Fibroblast of lung (primary cell): ENCODE data around the gene FNDC3B. TPM values are rescaled to one million over a fixed set of nuclear protein-coding genes. Genes with fewer than 3 reads are reported as not detected.
"Not testable (repeated sequence)": the region's sequence is repeated elsewhere in the genome, so short reads cannot be mapped to it uniquely, and the experiment has no call there.

Experiments used
- DNase-seq, 2 donors: peaks; one replicate each; pipeline versions ENCODE4 v3.0.0 to v3.0.0-alpha.2; 2010; ENCODE audit warnings: low read depth in 2 of 2
- H2AFZ ChIP-seq: 2 replicates; pipeline ENCODE4 v1.5.1; 2012; ENCODE audit warnings: low read length, control low read depth, inconsistent platforms
- H3K27ac ChIP-seq: 2 replicates; pipeline ENCODE4 v1.5.1; 2011; ENCODE audit warnings: low read length, control low read depth; ENCODE audit not compliant: insufficient read depth
- H3K27me3 ChIP-seq: 2 replicates; pipeline ENCODE4 v1.5.1; 2011; ENCODE audit warnings: mild to moderate bottlenecking, low read length; ENCODE audit not compliant: control insufficient read depth, insufficient read depth
- H3K36me3 ChIP-seq: 2 replicates; pipeline ENCODE4 v1.5.1; 2011; ENCODE audit warnings: low read length; ENCODE audit not compliant: control insufficient read depth, insufficient read depth
- H3K4me1 ChIP-seq: 2 replicates; pipeline ENCODE4 v1.5.1; 2011; ENCODE audit warnings: low read length; ENCODE audit not compliant: control insufficient read depth, insufficient read depth; ENCODE audit errors: extremely low read depth
- H3K4me2 ChIP-seq: 2 replicates; pipeline ENCODE4 v1.5.1; 2011; ENCODE audit warnings: low read length, control low read depth; ENCODE audit not compliant: insufficient read depth; ENCODE audit errors: extremely low read depth
- H3K4me3 ChIP-seq, 4 experiments: fragments of 200-600 bp in 1 of 4; sonication (generic) in 1 of 4; replicated peaks in 1 of 4; 2 replicates each; pipeline ENCODE4 v1.5.1; 2011 to 2016; ENCODE audit warnings: low read length in 4 of 4, low read depth in 3 of 4, mild to moderate bottlenecking in 3 of 4, control low read depth in 2 of 4, inconsistent platforms in 1 of 4, mixed read lengths in 1 of 4; ENCODE audit not compliant: insufficient read depth in 1 of 4; ENCODE audit errors: control extremely low read depth in 1 of 4
- H3K79me2 ChIP-seq: 2 replicates; pipeline ENCODE4 v1.5.1; 2012; ENCODE audit warnings: mild to moderate bottlenecking, low read length, inconsistent platforms; ENCODE audit not compliant: control insufficient read depth, insufficient read depth
- H3K9ac ChIP-seq: 2 replicates; pipeline ENCODE4 v1.5.1; 2011; ENCODE audit warnings: mild to moderate bottlenecking, low read length, control low read depth; ENCODE audit not compliant: insufficient read depth
- H3K9me3 ChIP-seq: 2 replicates; pipeline ENCODE4 v1.5.1; 2012; ENCODE audit warnings: low read depth, low read length; ENCODE audit not compliant: control insufficient read depth, insufficient read depth
- H4K20me1 ChIP-seq: 2 replicates; pipeline ENCODE4 v1.5.1; 2011; ENCODE audit warnings: low read length; ENCODE audit not compliant: control insufficient read depth, insufficient read depth; ENCODE audit errors: extremely low read depth
- CTCF ChIP-seq, 2 donors: IDR thresholded peaks in 1 of 2; conservative IDR thresholded peaks in 1 of 2; 1 replicate in 1 of 2; 2 replicates in 1 of 2; pipeline ENCODE4 v1.5.1; 2011 to 2012; ENCODE audit warnings: low read length in 2 of 2, control low read depth in 1 of 2, inconsistent platforms in 1 of 2, low read depth in 1 of 2, mild to moderate bottlenecking in 1 of 2
- EZH2 ChIP-seq: IDR thresholded peaks from 2 replicates; pipeline ENCODE4 v1.5.1; 2012; ENCODE audit warnings: low read length, control low read depth, mild to moderate bottlenecking; ENCODE audit errors: missing control alignments
- polyA plus RNA-seq, 2 donors: library from polyadenylated mRNA; depleted of rRNA in 1 of 2; stranded (reverse) in 1 of 2; unstranded in 1 of 2; fragments of >200 nt; gene quantifications; 2 replicates each; pipeline ENCODE4 v1.2.1, GENCODE V29; 2011 to 2012; ENCODE audit warnings: missing spikeins in 1 of 2
- total RNA-seq: library from RNA; depleted of rRNA; stranded (reverse); fragments of >200 nt; gene quantifications from 2 replicates; pipeline ENCODE4 v1.2.1, GENCODE V29; 2014

The FNDC3B gene
- total and polyA plus RNA-seq, 2 donors (not counting 1 experiment from before 2014, with no cell fraction given): 26.1 to 76.8 TPM

- Histone ChIP-seq H3K27me3 (no peaks in the 10 kb centered on the region), H3K79me2 (no peaks in the 10 kb centered on the region), H3K36me3 (peaks cover 7% of the 10 kb centered on the region), H3K27ac (no peak overlapping the region), H3K4me3 (no peak overlapping the region), H4K20me1 (no peaks in the 10 kb centered on the region), H3K9ac (no peak overlapping the region), H3K4me1 (peaks cover 3% of the 10 kb centered on the region), H2AFZ (no peak overlapping the region), H3K9me3 (no peaks in the 10 kb centered on the region), H3K4me2 (no peak overlapping the region)
- peak in 1 of 2 donors; percentile 53 for DNase-seq
- TF ChIP-seq CTCF (conservative IDR thresholded peaks at IDR 0.05 in 1 of 2, IDR thresholded peaks at IDR 0.05 in 1 of 2; ENCODE audit: low read depth in 1 of 2, low read length in 2 of 2) (no peak), EZH2 (no peak)
Measured at GRCh38 chr3:172253200-172253599, 213.8 kb downstream of the FNDC3B start.

GRCh38 chr3:172254542-172254941 lies 215.2 kb downstream of the FNDC3B start:
- H4K20me1 ChIP-seq: no peaks in the 10 kb centered on the region
- H3K27ac ChIP-seq: no peak overlapping the region
- no peaks in the 10 kb centered on the region for H3K9me3 ChIP-seq
- no peak overlapping the region for H2AFZ ChIP-seq
- no peak overlapping the region for H3K4me2 ChIP-seq
- no peaks in the 10 kb centered on the region for H3K27me3 ChIP-seq
- H3K9ac ChIP-seq: no peak overlapping the region
- peaks cover 2% of the 10 kb centered on the region for H3K4me1 ChIP-seq
- H3K36me3 ChIP-seq: peaks cover 7% of the 10 kb centered on the region
- H3K79me2 ChIP-seq: no peaks in the 10 kb centered on the region
- no peak for TF ChIP-seq EZH2
- no peak for TF ChIP-seq CTCF (conservative IDR thresholded peaks at IDR 0.05 in 1 of 2, IDR thresholded peaks at IDR 0.05 in 1 of 2; ENCODE audit: low read depth in 1 of 2, low read length in 2 of 2)
- no peak overlapping the region for H3K4me3 ChIP-seq
- DNase-seq: no peak

GRCh38 chr3:172255321-172255720 lies 215.9 kb downstream of the FNDC3B start:
- not testable (repeated sequence) for H3K79me2 ChIP-seq, H3K36me3 ChIP-seq

More at GRCh38 chr3:172255321-172255720, 215.9 kb downstream of the FNDC3B start:
- DNase-seq, H3K9me3 ChIP-seq, H3K27me3 ChIP-seq, H3K4me3 ChIP-seq, H2AFZ ChIP-seq, H3K27ac ChIP-seq, H3K4me1 ChIP-seq, H3K9ac ChIP-seq, H4K20me1 ChIP-seq, H3K4me2 ChIP-seq: not testable (repeated sequence)
